ENCODE data around the gene SLC2A13.
"Not testable (repeated sequence)": the region's sequence is repeated elsewhere in the genome, so short reads cannot be mapped to it uniquely, and the experiment has no call there.

The SLC2A13 gene

GRCh38 chr12:39752482-39753137, 353.3 kb downstream of the SLC2A13 start:
- no peaks in the 10 kb centered on the region for H3K4me1 ChIP-seq (ENCODE audit: insufficient read depth, poor library complexity, severe bottlenecking)
- H3K9me3 ChIP-seq (ENCODE audit: severe bottlenecking), result no peaks in the 10 kb centered on the region
- DNase-seq (ENCODE audit: low spot score) (no peak), ATAC-seq (ENCODE audit: low read depth) (no peak)
- no peaks in the 10 kb centered on the region for H3K27me3 ChIP-seq (ENCODE audit: insufficient read depth, poor library complexity, severe bottlenecking)
- TF ChIP-seq CTCF (IDR thresholded peaks at IDR 0.05; ENCODE audit: poor library complexity, severe bottlenecking), result no peak
- H3K36me3 ChIP-seq (ENCODE audit: low read depth), result no peaks in the 10 kb centered on the region
- H3K27ac ChIP-seq (ENCODE audit: poor library complexity, severe bottlenecking), result no peak overlapping the region
- no peak overlapping the region for H3K4me3 ChIP-seq (ENCODE audit: severe bottlenecking)

- not testable (repeated sequence) for H3K27me3 ChIP-seq (ENCODE audit: insufficient read depth, poor library complexity, severe bottlenecking); H3K36me3 ChIP-seq (ENCODE audit: low read depth); H3K9me3 ChIP-seq (ENCODE audit: severe bottlenecking); H3K4me3 ChIP-seq (ENCODE audit: severe bottlenecking); ATAC-seq (ENCODE audit: low read depth); DNase-seq (ENCODE audit: low spot score); H3K4me1 ChIP-seq (ENCODE audit: insufficient read depth, poor library complexity, severe bottlenecking); H3K27ac ChIP-seq (ENCODE audit: poor library complexity, severe bottlenecking)
Observed at GRCh38 chr12:39746151-39746550, 359.7 kb downstream of the SLC2A13 start.

- H3K27ac ChIP-seq (ENCODE audit: poor library complexity, severe bottlenecking), result no peak overlapping the region
- no peak for ATAC-seq (ENCODE audit: low read depth)
- no peak overlapping the region for H3K4me3 ChIP-seq (ENCODE audit: severe bottlenecking)
- H3K36me3 ChIP-seq (ENCODE audit: low read depth), result no peaks in the 10 kb centered on the region
- no peaks in the 10 kb centered on the region for H3K9me3 ChIP-seq (ENCODE audit: severe bottlenecking)
- TF ChIP-seq CTCF (IDR thresholded peaks at IDR 0.05; ENCODE audit: poor library complexity, severe bottlenecking), result no peak
- H3K4me1 ChIP-seq (ENCODE audit: insufficient read depth, poor library complexity, severe bottlenecking), result no peaks in the 10 kb centered on the region
- H3K27me3 ChIP-seq (ENCODE audit: insufficient read depth, poor library complexity, severe bottlenecking), result no peaks in the 10 kb centered on the region
- DNase-seq (ENCODE audit: low spot score), result no peak
Observed at GRCh38 chr12:39743655-39744054, 362.2 kb downstream of the SLC2A13 start.

GRCh38 chr12:39736406-39736805, 369.5 kb downstream of the SLC2A13 start:
- no peak for TF ChIP-seq CTCF (IDR thresholded peaks at IDR 0.05; ENCODE audit: poor library complexity, severe bottlenecking)
- Histone ChIP-seq H3K4me1 (ENCODE audit: insufficient read depth, poor library complexity, severe bottlenecking) (no peaks in the 10 kb centered on the region), H3K9me3 (ENCODE audit: severe bottlenecking) (no peaks in the 10 kb centered on the region), H3K36me3 (ENCODE audit: low read depth) (no peaks in the 10 kb centered on the region), H3K4me3 (ENCODE audit: severe bottlenecking) (no peak overlapping the region), H3K27me3 (ENCODE audit: insufficient read depth, poor library complexity, severe bottlenecking) (no peaks in the 10 kb centered on the region), H3K27ac (ENCODE audit: poor library complexity, severe bottlenecking) (no peak overlapping the region)
- no peak for ATAC-seq (ENCODE audit: low read depth)
- no peak for DNase-seq (ENCODE audit: low spot score)

- ATAC-seq (ENCODE audit: low read depth), result peak; percentile 96
Observed at GRCh38 chr12:39723831-39724230, 382.1 kb downstream of the SLC2A13 start.

More at GRCh38 chr12:39723831-39724230, 382.1 kb downstream of the SLC2A13 start:
- DNase-seq (ENCODE audit: low spot score), result no peak
- no peaks in the 10 kb centered on the region for H3K36me3 ChIP-seq (ENCODE audit: low read depth)
- no peaks in the 10 kb centered on the region for H3K4me1 ChIP-seq (ENCODE audit: insufficient read depth, poor library complexity, severe bottlenecking)
- H3K27ac ChIP-seq (ENCODE audit: poor library complexity, severe bottlenecking), result no peak overlapping the region
- no peak overlapping the region for H3K4me3 ChIP-seq (ENCODE audit: severe bottlenecking)
- H3K9me3 ChIP-seq (ENCODE audit: severe bottlenecking), result no peaks in the 10 kb centered on the region
- no peaks in the 10 kb centered on the region for H3K27me3 ChIP-seq (ENCODE audit: insufficient read depth, poor library complexity, severe bottlenecking)
- TF ChIP-seq CTCF (IDR thresholded peaks at IDR 0.05; ENCODE audit: poor library complexity, severe bottlenecking), result no peak
